Measurements from ENCODE around the gene F2RL3. TPM values are rescaled to one million over a fixed set of nuclear protein-coding genes. Genes with fewer than 3 reads are reported as not detected.
"Not testable (repeated sequence)": the region's sequence is repeated elsewhere in the genome, so short reads cannot be mapped to it uniquely, and the experiment has no call there.

The F2RL3 gene
- total and polyA plus RNA-seq, 2 donors, result 0.19 to 1.9 TPM

GRCh38 chr19:16938211-16938610, 49.4 kb downstream of the F2RL3 start:
- 97% methylated on average over 11 of the region's 11 CpGs for WGBS
- DNase-seq (ENCODE audit: low read depth in 6 of 9, low spot score in 9 of 9), result no peak

GRCh38 chr19:16940063-16940462, 51.3 kb downstream of the F2RL3 start:
- not testable (repeated sequence) for H3K27ac ChIP-seq (ENCODE audit: low read depth in 1 of 2, low read length in 1 of 2); H3K36me3 ChIP-seq (ENCODE audit: control insufficient read depth in 2 of 2, insufficient read depth in 2 of 2, low read length in 1 of 2); H3K4me3 ChIP-seq (ENCODE audit: low read length in 2 of 2); H3K4me1 ChIP-seq (ENCODE audit: control insufficient read depth in 2 of 2, insufficient read depth in 2 of 2, low read length in 2 of 2); DNase-seq (ENCODE audit: low read depth in 6 of 9, low spot score in 9 of 9); H3K27me3 ChIP-seq (ENCODE audit: control insufficient read depth in 2 of 2, insufficient read depth in 1 of 2, low read length in 1 of 2)
- WGBS, result 97% methylated on average over 7 of the region's 7 CpGs
- H3K9me3 ChIP-seq (ENCODE audit: control insufficient read depth in 2 of 2, insufficient read depth in 1 of 2, low read length in 1 of 2), result peaks cover 2 to 12% of the 10 kb centered on the region in 2 donors

More at GRCh38 chr19:16938211-16938610, 49.4 kb downstream of the F2RL3 start:
- H3K4me3 ChIP-seq (ENCODE audit: low read length in 2 of 2), result no peak overlapping the region
- H3K36me3 ChIP-seq (ENCODE audit: control insufficient read depth in 2 of 2, insufficient read depth in 2 of 2, low read length in 1 of 2), result no peaks in the 10 kb centered on the region
- no peaks in the 10 kb centered on the region for H3K4me1 ChIP-seq (ENCODE audit: control insufficient read depth in 2 of 2, insufficient read depth in 2 of 2, low read length in 2 of 2)
- no peaks in the 10 kb centered on the region for H3K27me3 ChIP-seq (ENCODE audit: control insufficient read depth in 2 of 2, insufficient read depth in 1 of 2, low read length in 1 of 2)
- peaks cover 2 to 12% of the 10 kb centered on the region in 2 donors for H3K9me3 ChIP-seq (ENCODE audit: control insufficient read depth in 2 of 2, insufficient read depth in 1 of 2, low read length in 1 of 2)
- no peak overlapping the region for H3K27ac ChIP-seq (ENCODE audit: low read depth in 1 of 2, low read length in 1 of 2)

- H3K27me3 ChIP-seq (ENCODE audit: control insufficient read depth in 2 of 2, insufficient read depth in 1 of 2, low read length in 1 of 2), result no peaks in the 10 kb centered on the region
- no peak overlapping the region for H3K27ac ChIP-seq (ENCODE audit: low read depth in 1 of 2, low read length in 1 of 2)
- H3K4me3 ChIP-seq (ENCODE audit: low read length in 2 of 2), result no peak overlapping the region
- no peaks in the 10 kb centered on the region for H3K4me1 ChIP-seq (ENCODE audit: control insufficient read depth in 2 of 2, insufficient read depth in 2 of 2, low read length in 2 of 2)
- no peaks in the 10 kb centered on the region for H3K36me3 ChIP-seq (ENCODE audit: control insufficient read depth in 2 of 2, insufficient read depth in 2 of 2, low read length in 1 of 2)
- 91% methylated on average over 9 of the region's 9 CpGs for WGBS
- DNase-seq (ENCODE audit: low read depth in 6 of 9, low spot score in 9 of 9), result no peak
- H3K9me3 ChIP-seq (ENCODE audit: control insufficient read depth in 2 of 2, insufficient read depth in 1 of 2, low read length in 1 of 2), result peaks cover 2 to 12% of the 10 kb centered on the region in 2 donors
Measured at GRCh38 chr19:16940626-16941025, 51.8 kb downstream of the F2RL3 start.

Other genes with a start within 250 kb of the F2RL3 start
- 79.0 TPM for gene SMIM7, start 228.9 kb upstream of the F2RL3 start, total RNA-seq
- gene SMIM7, start 228.9 kb upstream of the F2RL3 start, polyA plus RNA-seq, result 100 TPM
- gene TMEM38A, start 227.9 kb upstream of the F2RL3 start, total RNA-seq, result 1.4 TPM
- 3.2 TPM for gene TMEM38A, start 227.9 kb upstream of the F2RL3 start, polyA plus RNA-seq
- 0.57 TPM for gene NWD1, start 169.2 kb upstream of the F2RL3 start, total RNA-seq
- 0.98 TPM for gene NWD1, start 169.2 kb upstream of the F2RL3 start, polyA plus RNA-seq
- 6.4 TPM for gene SIN3B, start 59.6 kb upstream of the F2RL3 start, total RNA-seq
- 32.8 TPM for gene SIN3B, start 59.6 kb upstream of the F2RL3 start, polyA plus RNA-seq
- 12.3 TPM for gene CPAMD8, start 137.8 kb downstream of the F2RL3 start, total RNA-seq
- 17.3 TPM for gene CPAMD8, start 137.8 kb downstream of the F2RL3 start, polyA plus RNA-seq
- 12.8 TPM for gene HAUS8, start 186.5 kb downstream of the F2RL3 start, total RNA-seq
- gene HAUS8, start 186.5 kb downstream of the F2RL3 start, polyA plus RNA-seq, result 19.5 TPM
- 28.2 TPM for gene MYO9B, start 186.8 kb downstream of the F2RL3 start, total RNA-seq
- gene MYO9B, start 186.8 kb downstream of the F2RL3 start, polyA plus RNA-seq, result 103 TPM